ENCODE data around the gene MAN1B1. TPM values are rescaled to one million over a fixed set of nuclear protein-coding genes. Genes with fewer than 3 reads are reported as not detected.

Gene MAN1B1
- polyA plus RNA-seq, 2 of the 4 experiments (the other 2 are of a cell fraction) = 31.7 to 48.6 TPM

- TF ChIP-seq SREBF2 (IDR thresholded peaks at IDR 0.05) (no peak), CBX2 (IDR thresholded peaks at IDR 0.05; ENCODE audit: borderline replicate concordance, low read depth) (no peak), KDM5A (IDR thresholded peaks at IDR 0.05) (no peak), NR3C1 (IDR thresholded peaks at IDR 0.05) (no peak), ZNF302 (CRISPR knock-in tag; IDR thresholded peaks at IDR 0.05) (no peak), MAFK (IDR thresholded peaks at IDR 0.05; ENCODE audit: partially characterized antibody) (no peak), KDM1A (IDR thresholded peaks at IDR 0.05; ENCODE audit: low read depth) (no peak), ESRRA (IDR thresholded peaks at IDR 0.05; ENCODE audit: borderline replicate concordance, low read length) (no peak), CHD2 (IDR thresholded peaks at IDR 0.05; ENCODE audit: low read length, partially characterized antibody) (no peak), EP300 (IDR thresholded peaks at IDR 0.05) (no peak), HDAC2 (IDR thresholded peaks at IDR 0.05) (no peak), POLR2AphosphoS2 (conservative IDR thresholded peaks at IDR 0.05; ENCODE audit: low read length) (no peak), RCOR1 (IDR thresholded peaks at IDR 0.05; ENCODE audit: low read depth, low read length) (no peak), ELK1 (IDR thresholded peaks at IDR 0.05; ENCODE audit: low read depth, low read length) (no peak), ZSCAN20 (CRISPR knock-in tag; IDR thresholded peaks at IDR 0.05) (no peak), HOXA7 (CRISPR knock-in tag; IDR thresholded peaks at IDR 0.05) (no peak), FOXS1 (CRISPR knock-in tag; IDR thresholded peaks at IDR 0.05) (no peak)
- POLR2A ChIA-PET = interaction anchor here (1.4 to 3.9 kb wide), 3 partner anchors 14 to 18 kb away, joined by 5 to 18 read pairs (median 6); partner anchors contain the start of gene MAN1B1
- Histone ChIP-seq H3K27ac (peak overlapping the region in 1 of 2 experiments; percentile 88; a peak in 4 of 6 replicates), H3K9me3 (no peaks in the 10 kb centered on the region), H3K4me2 (peak overlapping the region; percentile 74), H3K4me1 (peaks cover 27% of the 10 kb centered on the region), H3K4me3 (peak overlapping the region; percentile 52)
- 89% methylated on average over 14 of the region's 17 CpGs for WGBS (ENCODE audit: missing lambda C conversion rate)
- FAIRE-seq = no peak
- CTCF ChIA-PET = interaction anchor here (0.5 to 19.2 kb wide), 24 partner anchors 15 to 302 kb away, joined by 3 to 656 read pairs (median 4); partner anchors contain the start of genes ABCA2, ENTPD2, FUT7 and LCN12
- no peak for DNase-seq (ENCODE audit: low read depth in 1 of 2, low spot score in 1 of 2)
- no peak for ATAC-seq
Measured at GRCh38 chr9:137068539-137069507, 18.0 kb upstream of the MAN1B1 start.

GRCh38 chr9:137069508-137070091 lies 17.2 kb upstream of the MAN1B1 start:
- no peak for TF ChIP-seq POLR2A (IDR thresholded peaks at IDR 0.05; ENCODE audit: low read length)
- H3K4me3 ChIP-seq = peak overlapping the region; percentile 52
- WGBS (ENCODE audit: missing lambda C conversion rate) = 46% methylated on average over 12 of the region's 52 CpGs
- CTCF ChIA-PET = interaction anchor here (0.7 to 19.2 kb wide), 8 partner anchors 16 to 283 kb away, joined by 3 to 656 read pairs (median 108); partner anchors contain the start of genes ABCA2, ENTPD2, FUT7 and MAN1B1
- FAIRE-seq (no peak), DNase-seq (ENCODE audit: low read depth in 1 of 2, low spot score in 1 of 2) (no peak), ATAC-seq (peak in 1 of 2 experiments; percentile 40; a peak in 3 of 6 replicates)
- H3K27ac ChIP-seq = peak overlapping the region; percentile 68 to 88
- H3K9me3 ChIP-seq = no peaks in the 10 kb centered on the region
- POLR2A ChIA-PET = interaction anchor here (0.7 to 3.9 kb wide), 5 partner anchors 11 to 171 kb away, joined by 4 to 18 read pairs (median 7); partner anchors contain the start of genes MAN1B1, NPDC1 and TUBB4B
- peak overlapping the region; percentile 74 for H3K4me2 ChIP-seq
- peaks cover 27% of the 10 kb centered on the region for H3K4me1 ChIP-seq

- peak within 1 kb of the TSS; percentile 68 to 88 for H3K27ac ChIP-seq
- peak; percentile 73 to 89 for ATAC-seq
- FAIRE-seq = no peak
Measured at GRCh38 chr9:137070201-137070905, 16.4 kb upstream of the MAN1B1 start, which contains the start of gene SAPCD2. Gene SAPCD2 (minus strand): TSS chr9:137070557. CDS start chr9:137070460, 97 bp downstream.

More at GRCh38 chr9:137070201-137070905, 16.4 kb upstream of the MAN1B1 start, which contains the start of gene SAPCD2:
- Histone ChIP-seq H3K4me2 (peak within 1 kb of the TSS; percentile 74), H3K9me3 (no peaks in the 10 kb centered on the region), H3K4me1 (peaks cover 27% of the 10 kb centered on the region), H3K4me3 (peak within 1 kb of the TSS; percentile 52)
- CTCF ChIA-PET = interaction anchor here (0.5 to 19.2 kb wide), 8 partner anchors 16 to 157 kb away, joined by 3 to 656 read pairs (median 106); partner anchors contain the start of genes ABCA2, DPP7, ENTPD2 and FUT7
- peak; percentile 86 to 88 for DNase-seq (ENCODE audit: low read depth in 1 of 2, low spot score in 1 of 2)
- POLR2A ChIA-PET = interaction anchor here (0.7 to 3.9 kb wide), 5 partner anchors 11 to 170 kb away, joined by 4 to 18 read pairs (median 7); partner anchors contain the start of genes MAN1B1, NPDC1 and TUBB4B
- TF ChIP-seq E2F6 (IDR thresholded peaks at IDR 0.05; ENCODE audit: borderline replicate concordance, low read depth) = peak; percentile 32; the same call in 1 of the 2 replicates
- TF ChIP-seq EHMT2 (IDR thresholded peaks at IDR 0.05; ENCODE audit: low read depth) = no peak
- TF ChIP-seq RFX5 (IDR thresholded peaks at IDR 0.05) = peak; percentile 67; the same call in 1 of the 2 replicates
- TF ChIP-seq MAX (IDR thresholded peaks at IDR 0.05) = peak; percentile 32; the same call in 1 of the 2 replicates
- TF ChIP-seq RNF2 (IDR thresholded peaks at IDR 0.05; ENCODE audit: borderline replicate concordance, low read depth) = no peak
- peak; percentile 29; the same call in 1 of the 2 replicates for TF ChIP-seq POLR2A (IDR thresholded peaks at IDR 0.05; ENCODE audit: low read length)
- WGBS (ENCODE audit: missing lambda C conversion rate) = 1% methylated on average over 20 of the region's 74 CpGs
